ENCODE results near the gene CMTM2.
A peak's percentile ranks its signal among the peaks of the same experiment; 100 is the strongest.
"Not testable (repeated sequence)": the region's sequence is repeated elsewhere in the genome, so short reads cannot be mapped to it uniquely, and the experiment has no call there.

The CMTM2 gene

DNA sequence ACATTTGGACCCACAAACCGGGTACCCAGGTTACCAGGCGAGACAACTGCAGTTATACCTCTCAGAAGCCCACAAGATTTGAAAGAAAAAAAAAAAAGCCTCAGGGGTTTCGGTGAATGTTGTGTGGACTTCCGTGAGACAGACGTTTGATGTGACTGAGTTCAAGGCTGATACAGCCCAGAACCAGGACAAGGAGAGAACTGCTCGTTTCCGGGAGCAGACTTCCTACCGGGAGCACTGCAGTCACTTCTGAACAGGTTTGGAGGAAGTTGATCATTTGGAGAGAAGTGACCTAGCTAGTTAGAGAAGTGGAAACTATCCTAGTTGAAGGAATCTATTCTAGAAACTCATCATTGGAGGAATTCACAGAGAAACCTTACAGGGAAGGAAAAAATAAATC lies 26.0 kb upstream of the CMTM2 start:
- no peak for DNase-seq

DNA sequence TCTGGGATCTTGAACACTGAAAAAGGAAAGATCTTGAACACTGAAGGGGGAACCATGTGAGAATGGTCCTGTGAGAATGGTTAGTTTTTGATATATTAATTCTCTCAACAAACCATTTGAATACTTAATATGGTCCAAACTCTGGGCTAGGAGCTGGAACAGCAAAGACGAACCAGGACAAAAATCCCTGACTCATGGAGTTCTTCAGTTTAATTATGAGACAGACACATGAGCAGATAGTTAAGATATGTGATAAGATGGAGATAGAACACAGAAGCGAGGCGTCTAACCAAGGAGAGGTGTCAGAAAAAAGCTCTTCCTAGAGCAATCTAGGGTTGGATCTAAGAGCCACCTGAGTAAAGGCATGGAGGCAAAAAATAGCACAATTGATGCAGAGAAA lies 25.2 kb upstream of the CMTM2 start:
- DNase-seq = no peak

DNA sequence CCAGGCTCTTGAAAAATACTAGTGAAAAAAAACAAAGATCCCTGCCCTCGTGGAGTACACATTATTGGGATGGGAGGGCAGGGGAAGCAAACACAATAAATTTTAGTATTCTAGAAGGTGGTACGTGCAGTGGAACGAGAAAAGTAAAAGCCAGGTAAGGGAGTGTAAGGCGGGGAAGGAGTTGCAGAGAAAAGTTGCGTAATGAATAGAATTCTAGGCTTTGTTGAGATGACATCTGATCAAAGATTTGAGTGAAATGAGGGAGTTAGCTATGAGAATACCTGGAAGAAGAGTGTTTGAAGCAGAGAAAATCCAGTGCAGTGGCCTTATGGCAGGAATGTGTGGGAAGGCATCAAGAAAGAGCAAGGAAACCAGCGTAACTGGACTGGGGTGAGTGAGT lies 24.8 kb upstream of the CMTM2 start:
- DNase-seq = no peak

DNA sequence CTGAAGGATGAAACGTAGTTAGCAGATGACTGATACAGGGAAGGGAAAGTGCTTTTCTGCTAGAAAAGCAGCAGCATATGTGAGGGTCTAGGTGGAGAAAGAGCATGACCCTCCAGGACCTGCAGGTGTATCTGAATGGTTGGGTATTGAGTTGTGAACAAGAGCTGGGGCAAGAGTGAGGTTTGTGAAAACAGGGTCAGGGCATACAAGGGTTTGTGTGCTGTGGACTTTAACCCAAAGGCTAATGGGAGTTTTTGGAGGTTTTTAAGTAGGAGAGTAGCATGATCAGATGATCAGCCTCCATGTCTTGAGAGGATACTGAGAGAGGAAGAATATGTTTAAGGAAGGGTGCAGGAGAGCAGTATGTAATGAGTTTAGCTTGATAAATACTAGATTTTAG lies 19.2 kb upstream of the CMTM2 start:
- no peak for DNase-seq

DNA sequence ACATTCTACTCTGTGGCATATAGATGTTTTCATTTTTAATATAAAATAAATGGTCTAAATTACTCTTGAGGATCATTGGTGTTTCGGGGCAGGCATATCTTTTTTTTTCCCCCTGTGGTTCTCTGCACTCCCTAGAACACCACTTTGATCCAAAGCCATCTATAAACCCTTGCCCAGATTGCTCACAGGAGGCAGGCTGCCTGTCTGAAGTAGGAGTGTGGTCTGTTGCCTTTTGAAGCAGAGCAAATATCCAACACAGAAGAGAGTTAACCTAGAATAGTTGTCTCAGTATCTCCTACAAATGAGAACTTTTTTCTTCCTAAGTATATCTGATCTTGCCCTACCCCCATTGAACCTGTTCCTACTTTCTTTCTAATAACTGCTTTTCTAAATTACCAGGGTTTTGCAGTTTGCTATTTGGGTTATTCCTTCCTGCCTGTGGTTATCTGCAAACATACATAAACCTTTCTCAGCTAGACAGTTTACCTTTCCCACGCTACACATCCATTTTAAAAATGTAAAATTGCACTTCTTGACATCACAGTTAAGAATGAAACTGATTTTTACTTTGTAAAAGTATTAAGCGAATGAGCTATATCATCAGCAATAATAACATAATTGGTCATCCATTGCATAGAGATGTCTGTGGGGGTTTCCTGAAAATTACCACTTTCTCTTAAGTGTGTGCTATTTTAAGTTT lies 17.7 kb upstream of the CMTM2 start:
- no peak for DNase-seq

DNA sequence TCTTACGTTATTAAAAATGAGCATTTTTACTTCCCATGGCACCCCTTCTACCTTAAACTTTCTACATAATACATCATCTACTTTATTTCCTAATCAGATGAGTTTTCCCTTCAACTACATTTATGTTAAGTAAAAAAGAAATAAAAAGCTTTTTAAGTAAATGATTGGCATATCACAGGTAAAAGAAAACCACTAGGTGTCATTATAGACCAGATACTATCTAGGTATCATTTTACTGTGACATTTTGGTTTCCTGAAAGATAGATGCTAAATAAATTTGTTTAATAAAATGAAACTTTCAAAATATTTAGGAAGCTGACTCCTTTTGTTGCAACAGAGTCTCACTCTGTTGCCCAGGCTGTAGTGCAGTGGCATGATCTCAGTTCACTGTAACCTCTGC lies 16.9 kb upstream of the CMTM2 start:
- peak in 1 of 2 experiments; percentile 11 for DNase-seq

DNA sequence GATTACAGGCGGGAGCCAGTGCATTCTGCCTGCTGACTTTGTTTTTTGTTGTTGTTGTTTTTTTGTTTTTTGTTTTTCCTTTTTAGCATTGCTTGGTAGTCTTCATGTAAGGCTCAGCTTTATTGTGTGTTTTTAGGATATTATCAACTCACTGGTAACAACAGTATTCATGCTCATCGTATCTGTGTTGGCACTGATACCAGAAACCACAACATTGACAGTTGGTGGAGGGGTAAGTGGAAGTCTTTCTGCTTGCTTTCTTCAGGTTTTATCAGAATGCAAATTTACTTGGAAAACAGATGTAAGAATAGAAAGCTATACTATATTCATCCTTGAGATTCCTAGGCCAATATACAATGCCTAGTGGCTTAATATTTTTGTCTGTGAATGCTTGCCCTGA lies 16.3 kb upstream of the CMTM2 start:
- DNase-seq = no peak

DNA sequence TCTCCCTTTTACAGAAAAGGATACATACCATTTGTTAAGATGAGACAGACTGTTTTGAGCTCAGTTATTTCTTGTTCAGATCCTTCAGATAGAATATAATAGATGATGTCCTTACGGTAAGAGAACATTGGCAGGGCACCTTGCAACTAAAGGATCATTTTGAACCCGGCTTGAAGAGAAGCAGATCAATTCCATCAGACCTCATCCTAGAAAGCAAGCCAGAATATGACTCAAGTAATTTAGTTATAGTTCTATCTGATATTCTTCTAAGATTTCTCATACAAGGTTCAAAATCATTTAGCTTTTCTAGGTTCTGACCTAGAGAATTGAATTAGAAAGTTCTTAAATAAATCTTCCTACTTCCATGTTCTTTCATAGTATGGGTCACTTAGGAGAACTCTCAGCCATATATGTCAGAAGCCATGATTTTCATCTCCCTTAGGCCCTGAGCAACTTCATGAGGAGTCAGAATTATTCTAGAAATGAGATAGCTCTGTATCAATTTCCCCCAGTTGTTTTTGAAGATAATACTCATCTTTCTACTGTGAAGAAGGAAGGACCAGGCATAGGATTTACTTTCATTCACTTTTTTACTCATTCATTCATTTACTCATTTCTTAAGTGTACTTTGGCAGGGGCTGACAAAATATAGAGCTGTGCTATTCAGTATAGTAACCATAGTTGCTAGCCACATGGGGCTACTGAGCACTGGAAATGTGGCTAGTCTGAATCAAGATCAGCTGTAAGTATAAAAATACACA lies 15.5 kb upstream of the CMTM2 start:
- no peak for DNase-seq

DNA sequence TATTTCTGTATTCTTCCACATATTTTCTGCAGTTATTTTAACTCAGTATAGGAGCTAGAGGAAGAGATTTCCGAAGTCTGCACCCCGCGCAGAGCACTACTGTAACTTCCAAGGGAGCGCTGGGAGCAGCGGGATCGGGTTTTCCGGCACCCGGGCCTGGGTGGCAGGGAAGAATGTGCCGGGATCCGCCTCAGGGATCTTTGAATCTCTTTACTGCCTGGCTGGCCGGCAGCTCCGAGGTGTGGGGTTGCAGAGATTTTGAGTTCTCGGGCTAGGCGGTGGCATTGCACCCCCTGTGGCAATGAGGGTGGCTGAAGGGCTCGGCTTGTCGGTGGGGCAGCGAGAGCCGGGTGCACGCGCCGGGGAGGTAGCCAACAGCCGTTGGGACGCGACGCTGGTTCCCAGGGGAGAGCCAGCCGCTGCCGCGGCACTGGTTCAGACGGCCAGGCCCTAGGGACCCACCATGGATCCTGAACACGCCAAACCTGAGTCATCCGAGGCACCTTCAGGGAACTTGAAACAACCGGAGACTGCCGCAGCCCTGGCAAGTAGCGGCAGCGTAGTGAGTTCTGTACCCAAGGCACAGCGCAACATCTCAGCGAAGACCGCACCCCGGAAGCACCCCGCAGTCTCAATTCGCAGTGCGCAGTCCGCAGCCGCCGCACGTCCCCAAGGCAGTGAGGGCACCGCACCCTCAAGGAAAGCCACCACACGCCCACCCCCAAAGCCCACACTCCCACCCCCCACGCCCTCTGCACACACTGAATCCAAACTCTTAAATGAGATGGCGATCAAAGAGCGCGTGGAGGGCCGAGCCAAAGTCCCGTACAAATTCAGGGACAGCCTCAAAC lies 13.0 kb upstream of the CMTM2 start, which contains the start of gene CMTM1:
CMTM1 (plus strand) TSS at position 389 of the 851 bp plus-strand sequence; CDS start at position 464, 75 bp downstream.
- no peak for DNase-seq

DNA sequence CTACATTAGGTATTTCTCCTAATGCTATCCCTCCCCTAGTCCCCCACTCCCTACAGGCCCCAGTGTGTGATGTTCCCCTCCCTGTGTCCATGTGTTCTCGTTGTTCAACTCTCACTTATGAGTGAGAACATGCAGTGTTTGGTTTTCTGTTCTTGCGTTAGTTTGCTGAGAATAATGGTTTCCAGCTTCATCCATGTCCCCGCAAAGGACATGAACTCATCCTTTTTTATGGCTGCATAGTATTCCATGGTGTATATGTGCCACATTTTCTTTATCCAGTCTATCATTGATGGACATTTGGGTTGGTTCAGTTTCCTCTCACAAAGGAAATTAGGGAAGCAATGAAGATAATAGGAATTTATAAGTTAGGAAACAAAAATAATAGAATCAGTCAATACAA lies 12.0 kb upstream of the CMTM2 start:
- not testable (repeated sequence) for DNase-seq

DNA sequence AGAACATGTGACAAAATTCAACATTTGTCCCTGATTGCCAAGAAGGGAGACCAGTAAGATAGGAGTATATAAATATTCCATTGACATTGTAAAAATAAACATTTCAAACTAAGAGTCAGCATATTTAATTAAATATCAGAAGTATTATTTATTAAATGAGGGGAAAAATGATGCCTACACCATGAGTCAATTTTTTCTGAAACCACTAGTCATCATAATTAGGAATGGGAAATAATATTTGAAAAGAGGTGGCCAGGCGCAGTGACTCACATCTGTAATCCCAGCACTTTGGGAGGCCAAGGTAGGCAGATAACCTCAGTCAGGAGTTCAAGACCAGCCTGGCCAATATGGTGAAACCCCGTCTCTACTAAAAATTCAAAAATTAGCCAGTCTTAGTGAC lies 10.9 kb upstream of the CMTM2 start:
- DNase-seq = no peak

DNA sequence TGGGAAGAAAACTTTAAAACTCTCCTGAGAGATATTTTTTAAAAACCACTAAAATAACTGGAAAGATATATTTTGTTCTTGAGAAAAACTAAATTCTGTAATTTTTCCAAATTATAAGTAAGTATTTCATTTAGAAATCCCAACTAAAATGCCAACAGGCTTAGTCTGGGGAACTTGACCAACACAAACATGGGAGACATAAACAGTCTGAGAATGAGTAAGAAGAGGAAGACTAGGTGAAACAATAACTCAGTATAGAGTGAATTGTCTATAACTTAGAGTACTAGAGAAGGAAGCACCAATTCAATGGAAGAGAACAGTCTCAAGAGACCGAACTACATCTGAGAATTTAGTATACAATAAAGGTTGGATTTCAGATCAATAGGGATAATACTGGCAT lies 10.1 kb upstream of the CMTM2 start:
- DNase-seq = no peak

DNA sequence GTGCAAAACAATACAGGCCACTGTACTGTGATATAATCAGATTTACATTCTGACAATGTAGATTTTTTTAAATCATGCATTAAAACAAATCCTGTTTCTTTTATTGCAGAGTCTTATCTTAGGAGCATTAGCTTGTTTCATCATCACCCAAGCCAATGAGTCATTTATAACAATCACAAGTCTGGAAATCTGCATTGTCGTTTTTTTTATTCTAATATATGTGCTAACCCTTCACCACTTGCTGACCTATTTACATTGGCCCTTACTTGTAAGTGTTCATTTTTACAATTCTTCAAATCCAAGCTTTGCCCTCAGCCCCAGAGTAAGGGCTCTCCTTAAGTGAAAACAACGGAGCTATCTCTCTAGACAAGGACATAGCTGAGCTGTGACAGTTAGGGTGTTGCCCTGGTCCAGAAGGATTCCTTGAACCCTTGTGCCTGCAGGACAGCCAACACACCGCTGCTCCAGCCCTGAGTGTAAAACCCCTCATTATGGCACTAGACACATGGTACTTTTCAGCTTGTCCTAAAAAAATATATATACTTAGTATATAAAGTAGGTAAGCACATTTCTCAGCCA lies 9.3 kb upstream of the CMTM2 start:
- no peak for DNase-seq

DNA sequence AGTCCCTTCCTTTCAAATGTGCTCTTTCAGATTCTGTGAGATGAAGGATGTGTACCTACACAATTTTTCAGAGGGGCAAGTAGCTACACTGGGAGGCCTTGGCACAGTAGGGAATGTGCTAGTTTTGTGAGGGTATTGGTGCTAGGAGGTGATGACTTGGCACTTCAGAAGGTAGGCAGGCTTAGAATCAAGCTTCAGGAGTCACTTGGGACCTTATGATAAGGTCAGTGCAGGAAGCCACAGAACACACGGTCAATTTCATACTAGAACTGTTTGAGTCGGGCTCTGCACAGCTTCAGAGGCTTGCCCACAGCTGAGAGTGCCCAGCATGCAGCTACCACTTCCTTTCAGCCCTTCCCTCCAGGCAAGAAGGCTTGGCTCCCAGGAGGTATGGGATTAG lies 6.9 kb upstream of the CMTM2 start:
- no peak for DNase-seq

DNA sequence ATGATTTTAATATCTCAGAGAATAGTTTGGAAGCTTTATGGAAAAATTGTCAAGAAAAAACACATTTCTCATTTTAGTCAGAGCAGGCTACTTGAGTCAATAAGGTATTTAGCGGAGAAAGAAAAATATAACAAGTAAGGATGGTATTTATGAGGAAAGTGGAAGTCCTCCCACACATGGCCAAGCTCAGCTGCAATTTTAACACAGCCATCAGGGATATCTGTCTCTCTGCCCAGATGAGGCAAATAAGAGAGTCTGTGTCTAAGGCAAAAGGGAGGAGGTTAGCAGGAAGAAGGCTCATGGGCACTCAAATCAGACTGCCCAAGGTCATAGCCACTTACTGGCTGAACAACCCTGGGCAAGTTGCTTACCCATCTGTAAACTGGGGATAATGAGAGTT lies 5.2 kb upstream of the CMTM2 start:
- DNase-seq = no peak

DNA sequence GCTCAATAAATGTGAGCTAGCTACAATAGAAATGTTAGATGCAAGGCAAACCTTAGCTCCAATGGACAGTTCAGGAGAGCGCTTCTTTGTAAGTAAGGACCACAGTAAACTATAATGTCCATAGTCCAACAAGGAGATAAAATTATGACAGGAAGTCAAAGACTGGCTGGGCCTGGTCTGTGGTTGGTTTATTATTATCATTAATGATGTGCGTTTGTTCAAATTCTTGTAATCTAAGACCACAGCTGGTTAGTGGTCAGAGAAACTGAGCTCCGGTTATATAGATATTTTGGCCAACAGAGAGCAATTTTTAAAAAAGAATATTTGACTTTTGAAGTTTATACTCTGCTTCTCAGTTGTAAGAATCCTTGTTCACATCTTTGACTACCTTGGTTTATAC lies 4.7 kb upstream of the CMTM2 start:
- DNase-seq = no peak

DNA sequence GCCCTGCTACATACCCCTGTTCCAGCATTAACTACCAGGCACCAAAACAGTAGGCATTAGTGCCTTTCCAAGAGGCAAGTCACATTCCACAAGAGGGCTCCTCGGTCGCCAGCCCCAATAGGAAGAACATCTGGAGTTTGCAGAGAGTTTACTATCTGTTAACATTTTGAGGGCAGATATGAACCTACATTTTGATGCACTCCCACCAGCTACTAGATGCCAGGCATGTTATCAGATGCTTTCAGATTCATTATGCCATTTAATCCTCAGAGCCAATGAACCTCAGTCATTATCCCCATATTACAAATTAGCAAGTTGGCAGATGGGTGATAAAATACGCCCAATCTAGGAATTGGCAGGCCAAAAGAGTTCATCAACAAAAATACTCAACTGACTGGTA lies 4.2 kb upstream of the CMTM2 start:
- no peak for DNase-seq

DNA sequence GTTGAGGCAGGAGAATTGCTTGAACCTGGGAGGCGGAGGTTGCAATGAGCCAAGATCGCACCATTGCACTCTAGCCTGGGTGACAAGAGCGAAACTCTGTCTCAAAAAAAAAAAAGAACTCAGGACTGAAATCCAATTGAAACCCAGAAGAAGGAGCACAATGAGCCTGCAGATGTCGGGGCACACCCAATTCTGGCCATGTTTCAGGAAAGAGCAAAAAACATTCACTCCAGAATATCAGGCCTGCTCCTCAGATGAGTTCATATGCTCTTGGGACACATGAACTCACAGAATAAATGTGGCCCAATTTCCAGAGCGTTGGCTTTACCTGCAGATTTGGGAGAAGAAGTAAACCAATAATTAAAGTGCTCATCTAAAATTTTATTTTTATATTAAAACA lies 3.0 kb upstream of the CMTM2 start:
- DNase-seq = no peak

DNA sequence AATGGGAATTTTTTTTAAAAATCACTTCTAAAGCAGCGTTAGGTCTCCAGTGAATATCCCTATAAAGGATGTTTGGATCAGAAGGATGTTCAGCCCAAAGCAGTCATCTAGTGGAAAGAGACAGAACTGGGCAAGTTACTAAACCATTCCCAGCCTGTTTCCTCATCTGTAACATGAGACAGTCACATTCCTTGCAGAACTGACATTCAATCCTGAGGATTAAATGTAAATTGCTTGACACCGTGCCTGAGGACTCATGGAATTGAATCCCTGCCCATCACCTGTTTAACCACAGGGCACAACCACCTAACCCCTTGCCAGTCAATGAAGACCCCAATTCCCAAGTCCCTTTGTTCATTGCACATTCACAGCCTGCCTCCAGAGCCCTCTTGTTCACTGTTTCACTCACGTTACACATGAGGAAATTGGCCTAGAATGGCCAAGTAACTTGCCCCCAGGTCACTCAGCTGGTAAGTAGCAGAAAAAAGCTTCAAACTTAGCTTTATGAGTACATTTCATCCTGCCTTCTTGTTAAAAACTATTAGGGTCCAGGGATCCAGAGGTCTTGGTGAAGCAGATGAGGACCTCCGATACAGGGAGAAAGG lies 1.4 kb downstream of the CMTM2 start:
- DNase-seq = peak; percentile 50 to 61

DNA sequence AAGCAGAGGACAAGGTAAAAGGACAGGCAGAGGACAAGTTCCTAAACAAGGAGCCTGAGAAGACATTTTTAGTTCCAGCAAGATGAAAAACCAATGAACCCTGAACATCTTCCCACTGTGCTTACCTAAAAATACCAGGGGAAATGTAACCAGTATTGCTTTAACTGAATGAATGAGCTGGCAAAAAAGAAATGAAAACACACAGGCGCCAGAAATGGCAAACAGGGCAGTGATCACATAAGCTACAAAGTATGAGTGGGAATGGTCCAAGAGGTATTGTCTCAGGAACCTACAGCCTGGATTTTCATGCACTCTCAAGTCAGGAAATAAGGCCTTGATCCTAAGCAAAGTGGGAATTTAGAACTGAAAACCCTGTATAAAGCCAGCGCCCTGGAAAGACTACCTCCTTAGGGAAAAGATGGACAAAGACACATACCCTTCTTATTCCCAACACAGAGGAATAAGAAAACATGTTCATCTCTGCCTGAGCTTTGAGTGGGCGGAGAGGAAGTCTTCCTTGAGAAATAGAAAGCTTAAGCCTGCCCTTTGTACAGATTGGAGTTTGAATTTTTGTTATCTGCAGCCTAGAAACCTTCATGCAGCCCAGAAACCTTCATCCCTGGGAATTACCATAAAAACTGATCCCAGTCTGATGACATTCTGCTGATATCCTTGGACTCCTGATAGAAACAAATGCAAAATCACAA lies 2.1 kb downstream of the CMTM2 start:
- DNase-seq = no peak

DNA sequence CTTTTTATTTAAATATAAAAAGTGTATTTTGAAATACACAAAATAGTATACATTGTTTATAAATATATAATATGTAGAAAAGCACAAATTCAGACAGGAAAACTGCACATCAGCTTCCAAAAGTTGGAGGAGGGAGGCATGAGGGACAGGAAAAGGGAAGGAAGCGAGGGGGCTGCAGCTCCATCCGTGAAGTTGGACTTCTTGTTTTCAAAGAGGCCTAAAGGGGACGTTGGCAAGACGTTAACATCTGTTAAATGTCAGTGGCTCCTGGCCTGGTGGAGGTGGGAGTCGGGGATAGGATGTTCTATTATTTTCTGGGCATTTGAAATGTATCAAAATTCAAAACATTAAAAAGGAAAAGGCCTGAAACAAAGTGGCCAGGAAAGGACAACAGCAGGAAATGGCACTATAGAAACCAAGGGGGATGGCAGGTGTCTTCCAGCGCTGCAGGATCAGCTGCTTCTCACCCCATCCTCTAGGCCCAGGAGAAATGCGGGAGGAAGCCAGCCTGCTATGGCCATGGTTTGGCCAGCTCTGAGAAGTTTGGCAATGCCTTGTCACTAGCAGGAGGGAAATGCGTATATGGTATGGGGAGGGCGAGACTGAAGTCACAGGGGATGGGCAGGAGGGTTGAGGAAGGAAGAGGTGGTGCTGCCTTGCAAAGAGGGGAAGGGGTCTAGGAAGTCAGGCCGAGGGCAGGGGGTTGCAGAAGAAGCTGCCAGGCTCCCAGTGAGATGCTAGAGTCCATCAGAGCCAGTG lies 6.4 kb downstream of the CMTM2 start:
- DNase-seq = no peak

Data from NCI-H524 (cell line).